GM12872 (cell line): Measurements from ENCODE around the gene GAGE2A.
A peak's percentile ranks its signal among the peaks of the same experiment; 100 is the strongest.

ENCODE experiments used
- CTCF ChIP-seq: IDR thresholded peaks from 3 replicates; pipeline ENCODE4 v1.5.1; 2011; ENCODE audit warnings: low read depth, mild to moderate bottlenecking, low read length, moderate library complexity; ENCODE audit not compliant: insufficient read depth

The GAGE2A gene

GRCh38 chrX:49610718-49611310 lies 21.5 kb downstream of the GAGE2A start:
- TF ChIP-seq CTCF: no peak

- TF ChIP-seq CTCF: no peak
Observed at GRCh38 chrX:49618574-49618973, 29.3 kb downstream of the GAGE2A start.

GRCh38 chrX:49627086-49627777 lies 37.9 kb downstream of the GAGE2A start:
- TF ChIP-seq CTCF: peak; percentile 49

GRCh38 chrX:49644991-49645637 lies 55.8 kb downstream of the GAGE2A start:
- TF ChIP-seq CTCF: no peak
